Activated CD8-positive, alpha-beta T cell treated with anti-CD3 and anti-CD28 coated beads for 36 hours (primary cell): ENCODE results near the gene GFOD1. TPM values are rescaled to one million over a fixed set of nuclear protein-coding genes. Genes with fewer than 3 reads are reported as not detected.

Experiments
- ATAC-seq: fragments of 200-7000 bp; cut with Tn5 transposase; one replicate; pipeline ENCODE4 v1.10.0; 2021; ENCODE audit warnings: mild to moderate bottlenecking, moderate library complexity
- CTCF ChIA-PET: fragments of 350-600 bp; sonication (Branson Sonifier 250); formaldehyde crosslinking; loops from one replicate; lab custom pipeline; 2021; ENCODE audit warnings: antibody characterized with exemption; lab: Charles Lee
- POLR2A ChIA-PET: fragments of 350-600 bp; sonication (Branson Sonifier 250); formaldehyde crosslinking; loops from one replicate; lab custom pipeline; 2021; ENCODE audit warnings: antibody characterized with exemption; lab: Charles Lee
- DNase-seq: peaks from one replicate; pipeline ENCODE4 v3.0.0-alpha.2; 2020
- H3K27ac Mint-ChIP-seq: one replicate; pipeline ENCODE4 v1.8.0; 2021; ENCODE audit warnings: mild to moderate bottlenecking, mixed read lengths
- H3K27me3 Mint-ChIP-seq: one replicate; pipeline ENCODE4 v1.8.0; 2021; ENCODE audit warnings: mixed read lengths
- H3K36me3 Mint-ChIP-seq: one replicate; pipeline ENCODE4 v1.8.0; 2021; ENCODE audit warnings: low read depth, mixed read lengths
- H3K4me1 Mint-ChIP-seq: one replicate; pipeline ENCODE4 v1.8.0; 2021; ENCODE audit warnings: low read depth, mixed read lengths
- H3K4me3 Mint-ChIP-seq: one replicate; pipeline ENCODE4 v1.8.0; 2021; ENCODE audit warnings: mild to moderate bottlenecking, moderate library complexity, mixed read lengths
- H3K9me3 Mint-ChIP-seq: one replicate; pipeline ENCODE4 v1.8.0; 2021; ENCODE audit warnings: mixed read lengths
- CTCF ChIP-seq: fragments of 200-600 bp; IDR thresholded peaks from one replicate; pipeline ENCODE4 v1.8.0; 2022; ENCODE audit warnings: antibody characterized with exemption, mild to moderate bottlenecking
- intact Hi-C: fragments of 100-400 bp; cut with micrococcal nuclease; formaldehyde crosslinking; loops from one replicate; pipeline ENCODE4 v1.10.0; 2022
- total RNA-seq, 2 experiments: library from RNA; stranded (reverse); gene quantifications; one replicate each; pipeline ENCODE4 v1.2.3, GENCODE V29; 2021

Gene GFOD1
- total RNA-seq, 2 experiments from 2014 or later, result 12.3 to 12.9 TPM

DNA sequence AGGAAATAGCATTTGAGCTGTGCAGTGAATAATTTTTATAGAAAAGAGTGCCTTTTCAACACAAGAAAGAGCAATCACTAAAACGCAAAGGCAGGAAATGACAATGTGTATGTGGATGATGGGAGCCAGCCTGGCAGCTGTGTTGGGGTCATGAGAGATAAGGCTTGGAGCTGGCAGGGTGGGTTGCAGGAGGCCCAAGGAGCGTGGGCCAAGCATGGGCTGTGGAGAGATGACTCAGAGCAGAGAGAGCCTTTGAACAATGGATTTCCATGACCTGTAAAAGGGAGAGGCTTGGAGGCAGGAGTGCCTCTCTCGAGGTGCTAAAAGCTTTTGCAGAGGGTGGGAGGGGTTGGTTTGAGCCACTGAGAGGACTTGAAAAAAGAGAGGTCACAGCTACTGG, 152.4 kb downstream of the GFOD1 start:
- no peaks in the 10 kb centered on the region for H3K9me3 Mint-ChIP-seq
- TF ChIP-seq CTCF, result no peak
- ChIA-PET CTCF (interaction anchor here (1.5 to 4.5 kb wide), 3 partner anchors 152 to 240 kb away, joined by 4 to 27 read pairs (median 6); partner anchors contain the start of gene SIRT5), POLR2A (interaction anchor here (1.5 kb wide), 1 partner anchor 240 kb away, joined by 7 read pairs; no protein-coding TSS in a partner anchor)
- no peaks in the 10 kb centered on the region for H3K36me3 Mint-ChIP-seq
- H3K4me3 Mint-ChIP-seq, result no peak overlapping the region
- no peak overlapping the region for H3K27ac Mint-ChIP-seq
- H3K4me1 Mint-ChIP-seq, result peaks cover 4% of the 10 kb centered on the region
- DNase-seq (no peak), ATAC-seq (no peak)
- no peaks in the 10 kb centered on the region for H3K27me3 Mint-ChIP-seq
- intact Hi-C loops, result loop anchor here (5.0 to 10.0 kb wide), 3 partner anchors 138 to 242 kb away; partner anchors contain the start of gene GFOD1

GRCh38 chr6:13332349-13332706, 155.1 kb downstream of the GFOD1 start:
- no peak for ATAC-seq
- no peak for TF ChIP-seq CTCF
- Mint-ChIP-seq H3K36me3 (no peaks in the 10 kb centered on the region), H3K27me3 (no peaks in the 10 kb centered on the region), H3K4me1 (peaks cover 16% of the 10 kb centered on the region), H3K9me3 (no peaks in the 10 kb centered on the region), H3K27ac (no peak overlapping the region), H3K4me3 (no peak overlapping the region)
- no peak for DNase-seq
- intact Hi-C loops, result loop anchor here (5.0 to 10.0 kb wide), 2 partner anchors 135 to 152 kb away; partner anchors contain the start of gene GFOD1
- ChIA-PET POLR2A (interaction anchor here (2.0 kb wide), 1 partner anchor 242 kb away, joined by 6 read pairs; the partner anchor contains the start of gene SIRT5), CTCF (interaction anchor here (0.6 to 4.5 kb wide), 12 partner anchors 15 to 421 kb away, joined by 3 to 27 read pairs (median 3); partner anchors contain the start of gene SIRT5)

GRCh38 chr6:13331516-13332348, 155.7 kb downstream of the GFOD1 start:
- TF ChIP-seq CTCF, result peak; percentile 75
- intact Hi-C loops, result loop anchor here (5.0 to 10.0 kb wide), 2 partner anchors 134 to 153 kb away; partner anchors contain the start of gene GFOD1
- Mint-ChIP-seq H3K27me3 (no peaks in the 10 kb centered on the region), H3K27ac (no peak overlapping the region), H3K4me3 (no peak overlapping the region), H3K36me3 (no peaks in the 10 kb centered on the region), H3K9me3 (no peaks in the 10 kb centered on the region), H3K4me1 (peaks cover 19% of the 10 kb centered on the region)
- ATAC-seq (no peak), DNase-seq (no peak)
- ChIA-PET CTCF (interaction anchor here (0.6 to 4.5 kb wide), 21 partner anchors 8 to 420 kb away, joined by 3 to 27 read pairs (median 3); partner anchors contain the start of gene SIRT5), POLR2A (interaction anchor here (1.0 to 2.0 kb wide), 2 partner anchors 193 to 243 kb away, joined by 3 to 6 read pairs; partner anchors contain the start of gene SIRT5)

DNA sequence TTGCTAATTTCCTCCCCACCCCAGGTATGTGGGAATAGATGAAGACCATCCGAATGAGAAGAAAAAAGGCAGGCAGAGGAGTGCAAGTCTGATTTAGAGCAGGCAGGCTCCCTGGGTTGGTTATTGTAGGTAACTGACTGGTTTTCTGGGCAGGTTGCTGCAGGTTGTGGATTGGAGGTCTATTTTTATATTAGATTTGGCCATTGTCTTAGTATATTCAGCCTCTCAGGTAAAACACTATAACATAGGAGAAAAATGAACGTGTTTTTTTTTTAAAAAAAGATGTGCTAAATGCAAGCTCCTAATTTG, 158.6 kb downstream of the GFOD1 start:
- no peak for DNase-seq
- ChIA-PET CTCF (interaction anchor here (0.7 to 3.9 kb wide), 15 partner anchors 17 to 691 kb away, joined by 3 to 19 read pairs (median 5); partner anchors contain the start of genes GFOD1, NOL7 and SIRT5), POLR2A (interaction anchor here (0.8 to 2.6 kb wide), 12 partner anchors 14 to 286 kb away, joined by 3 to 11 read pairs (median 4); partner anchors contain the start of genes GFOD1, NOL7 and SIRT5)
- Mint-ChIP-seq H3K27ac (peak overlapping the region; percentile 93), H3K36me3 (peaks cover 7% of the 10 kb centered on the region), H3K27me3 (no peaks in the 10 kb centered on the region), H3K9me3 (no peaks in the 10 kb centered on the region), H3K4me1 (peaks cover 22% of the 10 kb centered on the region), H3K4me3 (peak overlapping the region; percentile 93)
- ATAC-seq, result no peak
- intact Hi-C loops, result loop anchor here (5.0 kb wide), 1 partner anchor 417 kb away; no protein-coding TSS in a partner anchor
- no peak for TF ChIP-seq CTCF
